ENCODE measurements around the gene LYRM9. TPM values are rescaled to one million over a fixed set of nuclear protein-coding genes. Genes with fewer than 3 reads are reported as not detected.
A peak's percentile ranks its signal among the peaks of the same experiment; 100 is the strongest.

Gene LYRM9
- total and polyA plus RNA-seq, 2 of the 8 experiments (the other 6 are each of a cell fraction or from before 2014, with no cell fraction given), result 4.3 to 5.2 TPM

DNA sequence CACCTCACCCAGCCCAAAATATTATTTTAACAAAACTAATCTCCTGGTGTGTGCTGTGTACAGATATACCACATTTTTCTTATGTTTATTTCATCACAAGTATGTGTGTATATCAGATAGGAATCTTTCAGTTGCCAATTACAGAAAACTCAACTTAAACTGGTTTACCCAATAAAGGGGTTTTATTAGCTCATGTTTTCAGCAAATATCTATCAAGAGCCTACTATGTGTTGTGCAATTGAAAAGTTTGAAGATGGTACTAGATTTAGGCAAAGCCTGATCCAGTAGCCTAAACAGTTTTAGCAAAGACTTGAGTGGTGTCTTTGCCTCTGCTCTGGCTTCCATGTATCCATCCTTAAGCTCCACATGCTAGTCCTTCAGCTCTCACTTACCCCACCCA lies 45.1 kb upstream of the LYRM9 start:
- ChIA-PET CTCF (ENCODE audit: partially characterized antibody) (interaction anchor here (0.8 to 1.9 kb wide), 6 partner anchors 10 to 46 kb away, joined by 3 to 6 read pairs (median 3); partner anchors contain the start of gene LYRM9), POLR2A (ENCODE audit: partially characterized antibody) (interaction anchor here (1.8 kb wide), 1 partner anchor 44 kb away, joined by 4 read pairs; no protein-coding TSS in a partner anchor)
- Histone ChIP-seq H4K5ac (ENCODE audit: insufficient read length, low read depth, low read length) (no peak overlapping the region), H3K79me1 (ENCODE audit: low read depth, low read length) (no peaks in the 10 kb centered on the region), H3K4me1 (replicated peaks in 1 of 4; ENCODE audit: control insufficient read depth in 3 of 4, insufficient read depth in 4 of 4, low read length in 3 of 4) (peaks cover 7 to 15% (median 11%) of the 10 kb centered on the region in 4 experiments), H2AFZ (ENCODE audit: low read length) (no peak overlapping the region), H2BK120ac (replicated peaks; ENCODE audit: low read depth, low read length) (peak overlapping the region; percentile 86), H3K4ac (replicated peaks; ENCODE audit: insufficient read length, low read depth, low read length) (peak overlapping the region; percentile 57), H3K79me2 (ENCODE audit: control insufficient read depth in 1 of 2, insufficient read depth in 2 of 2, low read length in 2 of 2) (no peaks in the 10 kb centered on the region), H3K9me3 (ENCODE audit: insufficient read depth in 2 of 2, low read depth in 1 of 2, low read length in 1 of 2) (peaks cover 0 to 3% of the 10 kb centered on the region in 2 experiments; a peak in 1 of 4 replicates), H3K27me3 (replicated peaks in 1 of 4; ENCODE audit: control insufficient read depth in 3 of 4, extremely low read depth in 1 of 4, insufficient read depth in 3 of 4, low read length in 3 of 4) (no peaks in the 10 kb centered on the region; a peak in 1 of 7 replicates), H2BK12ac (ENCODE audit: low read depth, low read length) (no peak overlapping the region; the same call in 1 of the 2 replicates), H3K36me3 (ENCODE audit: control insufficient read depth in 2 of 4, insufficient read depth in 4 of 4, low read length in 3 of 4) (no peaks in the 10 kb centered on the region), H4K20me1 (replicated peaks in 1 of 2; ENCODE audit: control insufficient read depth in 1 of 2, insufficient read depth in 2 of 2, low read length in 2 of 2) (no peaks in the 10 kb centered on the region), H3K9ac (replicated peaks in 1 of 4; ENCODE audit: extremely low read depth in 1 of 4, low read depth in 3 of 4, low read length in 3 of 4) (no peak overlapping the region), H2AK5ac (ENCODE audit: low read depth, low read length) (no peak overlapping the region), H2BK20ac (ENCODE audit: low read length) (no peak overlapping the region; the same call in 1 of the 2 replicates), H3K18ac (ENCODE audit: extremely low read depth, low read length) (no peak overlapping the region), H4K91ac (replicated peaks; ENCODE audit: insufficient read length, low read length) (peak overlapping the region; percentile 15), H2BK5ac (ENCODE audit: low read depth, low read length) (no peak overlapping the region), H3K4me2 (ENCODE audit: insufficient read depth in 1 of 2, low read depth in 2 of 2, low read length in 2 of 2) (no peak overlapping the region), H3K4me3 (ENCODE audit: extremely low read depth in 1 of 4, insufficient read depth in 2 of 4, low read depth in 3 of 4, low read length in 4 of 4) (no peak overlapping the region), H3K23ac (ENCODE audit: insufficient read length) (no peak overlapping the region), H3K56ac (replicated peaks; ENCODE audit: insufficient read length, low read depth, low read length) (no peak overlapping the region), H2BK15ac (ENCODE audit: low read length) (peak overlapping the region; percentile 76; the same call in 1 of the 2 replicates), H4K8ac (ENCODE audit: extremely low read depth, insufficient read depth, low read length) (no peak overlapping the region), H3K27ac (ENCODE audit: low read depth, low read length) (no peak overlapping the region), H3K14ac (ENCODE audit: insufficient read length) (no peak overlapping the region), H3K23me2 (ENCODE audit: low read depth, low read length) (no peaks in the 10 kb centered on the region)
- DNase-seq (ENCODE audit: low read depth in 1 of 2, low spot score in 2 of 2) (no peak), FAIRE-seq (no peak)
- no peak for TF ChIP-seq TAF7 (optimal IDR thresholded peaks at IDR 0.05; ENCODE audit: borderline replicate concordance, low read depth, low read length)
- no peak for TF ChIP-seq EZH2 (IDR thresholded peaks at IDR 0.05; ENCODE audit: low read depth, low read length, severe bottlenecking)

All from H1 (cell line).